GM19463 (cell line): ENCODE results near the gene ITPR2.
A peak's percentile ranks its signal among the peaks of the same experiment; 100 is the strongest.

Experiments
- ATAC-seq: cut with Tn5 transposase; IDR thresholded peaks from one replicate; pipeline ENCODE4 v1.9.1; 2021; ENCODE audit warnings: mild to moderate bottlenecking, moderate library complexity; ENCODE audit not compliant: unreplicated experiment

The ITPR2 gene

DNA sequence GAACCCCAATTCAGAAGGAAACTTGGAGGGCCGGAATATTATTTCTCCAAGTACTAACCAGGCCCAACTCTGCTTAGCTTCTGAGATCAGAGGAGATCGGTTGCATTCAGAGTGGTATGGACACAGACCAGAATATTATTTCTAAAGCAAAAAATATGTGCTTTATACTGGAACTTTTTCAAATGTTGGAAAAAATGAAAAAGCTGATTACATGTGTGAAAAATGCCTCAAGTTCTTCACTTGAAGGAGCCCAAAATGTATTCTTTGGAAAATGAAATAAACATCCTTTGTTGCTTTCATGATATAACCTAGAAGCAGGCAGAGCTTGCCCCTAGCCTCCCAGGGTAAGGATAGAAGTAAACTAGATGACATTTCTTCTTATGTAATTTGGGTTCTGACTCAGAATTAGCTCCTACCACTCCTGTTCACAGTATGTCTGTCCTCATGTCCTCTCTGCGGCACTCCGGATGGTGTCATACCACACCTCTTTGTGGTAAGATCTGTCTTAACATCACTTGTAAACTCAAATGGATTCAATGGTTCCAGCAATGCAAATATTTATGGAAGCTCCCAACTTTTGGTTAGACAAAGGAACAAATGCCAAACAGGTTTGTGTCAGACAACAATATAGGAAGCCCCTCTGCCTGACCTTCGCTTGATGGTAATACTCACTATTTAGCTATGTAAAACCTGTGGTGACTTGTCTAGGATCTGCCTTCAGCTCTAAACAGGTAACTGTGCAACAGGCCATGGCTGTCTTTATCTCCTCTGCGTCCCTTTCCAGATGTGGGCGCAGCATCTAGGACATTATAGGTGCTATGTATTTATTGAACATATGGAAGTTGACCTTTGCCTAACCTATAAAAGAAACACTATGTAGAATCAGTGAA lies 459.1 kb downstream of the ITPR2 start:
- ATAC-seq: no peak

DNA sequence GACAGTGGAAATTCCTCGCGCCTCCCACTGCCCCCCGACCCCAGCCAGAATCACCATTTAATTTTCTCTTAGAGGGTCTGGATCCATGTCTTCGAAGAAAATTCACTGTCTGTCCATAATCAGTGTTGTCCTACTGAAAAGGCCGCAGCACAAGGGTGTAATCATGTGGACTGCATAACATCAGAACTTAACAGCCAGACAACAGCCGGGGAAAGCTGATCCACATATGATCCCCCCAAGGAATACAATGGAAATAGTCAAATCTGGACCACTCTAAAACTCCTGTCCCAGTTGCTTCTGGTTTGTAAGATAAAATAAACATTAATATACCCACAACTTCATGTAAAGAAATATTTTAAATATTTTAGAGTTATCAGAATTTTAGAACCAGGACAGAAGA lies 460.1 kb downstream of the ITPR2 start:
- no peak for ATAC-seq

DNA sequence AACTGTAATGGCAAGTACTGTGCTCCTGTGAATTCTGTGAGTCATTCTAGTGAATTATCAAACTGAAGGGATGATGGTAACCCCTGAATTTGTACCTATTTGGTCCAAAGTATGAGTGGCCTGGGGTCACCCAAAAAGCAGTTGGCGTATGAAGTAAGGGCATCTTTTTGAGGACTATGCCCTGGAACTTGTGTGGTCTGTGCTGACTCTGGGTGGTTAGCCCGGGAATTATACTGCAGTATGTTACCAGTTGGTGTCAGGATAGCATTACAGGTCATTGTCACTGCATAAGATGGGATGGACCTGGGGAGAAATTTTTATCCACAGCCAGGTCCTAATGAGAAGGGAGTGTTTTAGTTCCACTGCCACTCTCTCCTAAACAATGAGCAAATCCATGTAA lies 462.9 kb downstream of the ITPR2 start:
- no peak for ATAC-seq

DNA sequence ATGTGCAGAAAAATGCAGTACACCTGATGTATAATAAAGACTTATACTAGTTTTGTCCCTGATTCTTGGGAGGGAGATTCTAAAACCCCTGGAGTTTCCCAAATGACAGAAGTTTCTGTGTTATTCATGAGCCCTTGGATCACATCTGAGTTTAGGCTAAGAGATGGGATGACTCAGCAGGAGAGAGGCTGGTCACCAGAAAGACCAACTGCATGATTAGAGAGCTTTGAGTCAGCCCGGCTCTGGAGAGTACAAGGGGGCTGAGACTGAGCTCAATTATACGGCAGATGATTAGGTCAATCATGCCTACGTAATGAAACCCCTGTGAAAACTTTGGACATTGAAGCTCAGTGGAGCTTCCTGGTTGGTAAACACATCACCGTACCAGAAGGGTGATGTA lies 463.4 kb downstream of the ITPR2 start:
- no peak for ATAC-seq

DNA sequence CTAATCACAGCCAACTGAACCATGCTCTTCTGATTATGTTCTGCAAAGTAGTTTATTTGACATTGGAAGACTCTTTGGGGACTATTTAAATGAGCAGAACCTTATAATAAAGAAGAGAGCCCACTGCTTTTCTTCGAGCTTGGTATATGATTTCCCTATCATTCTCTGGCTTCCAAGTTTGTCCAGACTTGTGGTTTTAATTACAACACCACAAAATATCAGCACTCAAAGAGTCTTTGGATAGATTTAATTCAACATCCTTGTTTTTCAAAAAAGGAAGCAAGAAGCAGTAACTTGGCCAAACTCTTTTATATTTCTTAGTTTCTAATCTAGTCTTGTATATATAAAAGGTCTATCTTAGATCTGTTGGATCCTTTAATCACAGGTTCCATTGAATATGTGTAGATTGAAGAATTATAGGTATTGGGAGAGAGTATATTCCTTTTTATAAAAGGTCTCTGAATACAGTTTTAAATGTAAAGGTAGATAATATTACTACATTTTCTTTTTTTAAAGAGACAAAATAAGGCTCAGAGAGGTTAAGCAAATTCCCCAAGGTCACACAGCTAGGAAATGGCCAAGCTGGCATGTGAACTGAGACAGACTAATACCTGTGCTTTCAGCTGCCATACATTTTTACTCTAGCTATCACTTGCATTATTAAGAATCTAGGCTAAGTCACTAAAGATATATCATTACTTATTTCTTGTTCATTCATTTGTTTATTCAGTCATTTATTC lies 464.8 kb downstream of the ITPR2 start:
- ATAC-seq: no peak

DNA sequence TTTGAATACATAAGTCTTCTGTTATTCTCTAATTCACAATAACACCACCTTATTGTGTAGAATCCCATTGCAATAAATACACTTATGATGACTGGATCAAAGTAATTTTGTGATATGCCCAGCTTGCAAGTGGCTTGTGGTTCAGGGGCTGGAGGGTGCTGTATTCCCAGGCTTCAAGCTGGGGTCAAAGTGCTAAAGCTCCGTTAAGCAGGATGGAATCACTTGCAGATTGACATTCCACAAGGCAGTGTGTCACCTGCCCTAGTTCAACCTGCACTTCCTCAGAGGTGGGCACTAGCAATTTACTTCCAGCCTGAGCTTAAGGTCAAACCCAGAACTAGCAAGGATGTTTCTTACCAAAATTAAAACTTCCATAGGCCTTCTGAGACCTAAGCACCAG lies 471.0 kb downstream of the ITPR2 start:
- ATAC-seq: no peak

DNA sequence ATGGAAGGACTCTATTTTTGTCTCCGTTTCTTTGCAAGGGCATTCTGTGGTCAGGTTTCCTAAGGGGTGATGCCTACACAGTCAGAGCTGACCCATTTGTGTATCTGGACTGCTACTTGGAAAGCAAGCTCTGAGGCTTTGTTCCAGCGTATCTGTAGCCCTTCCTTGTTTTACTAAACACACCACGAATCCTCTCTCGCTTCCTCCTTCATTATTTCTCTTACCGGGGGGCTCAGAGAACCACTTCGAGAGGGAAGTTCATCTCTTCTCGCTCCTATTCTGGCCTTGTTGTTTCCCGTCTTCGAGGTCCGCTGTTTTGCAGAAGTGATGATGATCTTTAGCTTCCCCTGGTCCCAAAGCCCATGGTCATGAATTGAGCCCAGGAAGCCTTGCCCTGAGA lies 472.9 kb downstream of the ITPR2 start:
- no peak for ATAC-seq

DNA sequence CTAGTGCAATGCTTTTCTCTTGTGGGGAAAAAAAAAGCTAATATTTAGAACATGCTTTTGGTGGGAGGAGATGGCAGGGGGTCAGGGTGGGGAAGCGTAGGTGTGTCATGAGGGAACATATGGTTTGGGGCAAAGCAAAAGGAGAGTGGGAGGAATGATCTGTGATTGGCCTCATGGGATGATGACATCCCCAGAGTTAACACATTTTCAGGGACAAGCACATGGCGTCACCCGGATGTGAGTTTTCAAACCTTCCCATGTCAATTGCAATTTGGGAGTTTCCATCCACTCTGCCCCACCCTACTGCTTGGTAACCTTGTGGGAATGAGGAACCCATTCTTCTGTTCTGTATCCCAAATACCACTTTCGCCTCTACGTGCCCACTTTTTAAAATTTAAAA lies 473.4 kb downstream of the ITPR2 start:
- ATAC-seq: no peak

DNA sequence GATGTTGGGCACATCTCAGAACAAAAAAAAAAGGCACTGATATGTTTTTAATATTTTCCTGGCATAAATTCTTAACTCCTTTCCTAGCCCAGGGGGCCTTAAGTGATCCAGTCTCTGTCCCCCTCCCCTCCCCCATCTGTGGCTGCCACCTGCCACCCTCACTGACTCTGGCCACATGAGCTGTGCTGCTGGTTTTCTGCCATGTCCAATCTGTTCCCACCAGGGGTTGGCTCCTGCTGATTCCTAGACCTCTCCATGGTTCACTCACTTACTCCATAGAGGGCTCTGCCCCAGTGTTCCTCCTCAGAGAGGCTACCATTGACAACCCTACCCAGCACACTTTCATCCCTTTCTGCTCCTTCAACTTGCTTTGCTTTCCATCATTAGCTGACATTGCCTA lies 474.3 kb downstream of the ITPR2 start:
- ATAC-seq: no peak

DNA sequence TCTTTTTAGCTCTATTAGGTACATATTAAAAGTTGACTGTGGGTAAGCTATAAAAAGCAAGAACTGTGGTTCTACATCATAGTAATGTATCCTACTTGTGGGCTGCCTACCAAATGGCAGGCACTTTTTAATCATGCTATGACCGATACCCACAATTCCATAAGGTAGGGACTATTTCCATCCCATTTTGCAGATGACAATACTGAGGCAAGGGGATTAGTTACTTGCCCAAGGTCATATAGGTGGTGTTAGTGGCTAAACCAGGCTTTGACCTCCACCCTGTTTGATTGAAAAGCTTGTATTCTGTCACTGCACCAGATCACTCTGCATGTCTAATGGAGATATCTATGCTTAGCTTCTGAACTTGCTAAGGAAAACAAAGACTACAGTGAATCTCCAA lies 485.7 kb downstream of the ITPR2 start:
- ATAC-seq: no peak

DNA sequence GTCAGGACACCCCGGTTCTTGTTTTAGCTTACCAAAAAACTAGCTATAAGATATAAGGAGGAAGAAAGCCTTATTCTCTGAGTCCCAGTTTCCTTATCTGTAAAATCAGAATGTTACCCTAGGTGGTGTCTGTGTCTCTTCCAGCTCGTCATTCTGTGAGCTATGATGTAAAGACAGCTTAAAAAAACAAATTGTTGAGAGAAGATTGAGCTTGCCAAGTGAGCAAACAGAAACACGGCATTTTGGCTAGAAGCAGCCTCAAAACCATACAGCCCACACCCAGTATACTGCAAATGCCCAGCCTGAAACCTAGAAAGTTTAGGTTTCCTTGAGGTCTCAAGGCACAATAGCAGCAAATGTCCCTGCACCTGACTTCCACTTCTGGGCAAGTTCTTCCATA lies 486.3 kb downstream of the ITPR2 start:
- no peak for ATAC-seq

DNA sequence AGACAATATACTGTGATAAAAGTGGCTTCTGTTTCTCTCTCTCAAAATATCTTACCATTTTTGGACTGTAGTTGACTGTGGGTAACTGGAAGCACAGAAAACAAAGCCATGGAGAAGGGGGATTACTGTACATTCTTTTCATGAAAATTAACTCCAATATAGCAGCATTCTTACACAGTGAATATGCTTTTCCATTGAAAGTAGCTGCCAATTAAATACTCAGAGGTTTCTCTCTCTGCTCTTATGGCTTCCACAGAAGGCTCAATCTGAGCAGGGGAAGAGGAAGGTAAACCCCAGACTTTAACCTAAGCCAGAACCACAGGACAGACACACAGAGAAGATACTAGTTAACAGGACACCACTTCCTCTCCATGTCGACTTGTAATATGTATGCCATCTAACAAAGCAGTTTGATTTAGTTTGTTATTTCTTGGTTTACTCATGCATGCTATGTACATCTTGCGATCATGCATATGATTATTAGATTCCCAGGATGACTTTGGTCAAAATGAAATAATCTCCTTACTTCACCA lies 487.5 kb downstream of the ITPR2 start:
- no peak for ATAC-seq

DNA sequence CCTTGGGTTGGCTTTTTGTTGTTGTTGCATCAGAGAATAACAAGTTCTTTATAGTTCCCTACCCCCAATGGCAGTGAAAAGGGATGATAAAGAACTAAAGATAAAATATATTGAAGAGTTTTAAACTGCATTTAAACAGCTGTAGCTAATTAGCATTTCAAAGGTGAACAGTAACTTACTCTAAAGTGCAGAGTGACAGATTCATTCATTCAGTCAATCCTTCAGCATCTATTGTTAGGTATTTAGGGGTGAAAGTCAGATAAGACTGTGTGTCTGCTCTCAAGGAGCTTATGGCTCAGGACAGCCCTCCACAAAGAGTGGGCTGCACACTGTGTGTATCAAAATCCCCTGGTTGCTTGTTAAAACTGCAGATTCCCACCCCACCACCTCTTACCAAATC lies 491.5 kb downstream of the ITPR2 start:
- no peak for ATAC-seq

DNA sequence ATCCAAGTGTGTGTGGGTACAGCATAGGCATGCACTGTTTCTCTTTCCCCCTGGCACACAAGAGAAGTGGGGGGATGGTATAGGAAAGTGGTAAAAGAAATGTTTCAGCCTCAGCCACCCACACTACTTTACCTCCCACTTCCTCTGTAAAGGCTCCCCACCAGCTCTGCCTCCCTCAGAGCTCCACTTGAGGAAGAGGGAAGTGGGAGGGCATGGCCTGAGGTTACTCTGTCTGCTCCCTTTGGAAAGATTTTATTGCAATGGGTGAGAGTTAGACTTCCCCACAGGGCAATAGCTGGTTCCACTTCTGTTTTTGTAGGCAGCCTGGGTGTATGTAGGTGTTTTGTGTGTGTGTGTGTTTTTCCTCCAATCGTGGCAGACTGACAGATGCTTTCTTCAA lies 492.3 kb downstream of the ITPR2 start:
- peak; percentile 75 for ATAC-seq

DNA sequence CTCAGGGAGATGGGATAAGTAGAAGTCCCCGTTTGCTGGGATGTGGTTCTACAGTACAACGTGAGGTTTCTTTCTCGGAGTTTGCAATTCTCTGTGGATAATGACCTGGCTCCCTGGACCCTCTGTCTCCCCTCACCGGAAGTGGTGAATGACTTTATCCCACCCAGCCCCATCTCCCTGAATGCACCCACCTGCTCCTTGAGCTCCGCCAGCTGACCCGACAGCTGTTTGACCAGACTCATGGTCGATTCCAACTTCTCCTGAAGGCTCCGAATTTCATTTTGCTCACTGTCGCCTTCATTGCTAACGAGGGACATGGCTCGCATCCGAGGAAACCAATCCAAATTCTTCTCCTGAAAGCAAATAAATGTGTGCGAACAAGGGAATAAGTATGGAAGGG lies 493.0 kb downstream of the ITPR2 start:
- no peak for ATAC-seq

DNA sequence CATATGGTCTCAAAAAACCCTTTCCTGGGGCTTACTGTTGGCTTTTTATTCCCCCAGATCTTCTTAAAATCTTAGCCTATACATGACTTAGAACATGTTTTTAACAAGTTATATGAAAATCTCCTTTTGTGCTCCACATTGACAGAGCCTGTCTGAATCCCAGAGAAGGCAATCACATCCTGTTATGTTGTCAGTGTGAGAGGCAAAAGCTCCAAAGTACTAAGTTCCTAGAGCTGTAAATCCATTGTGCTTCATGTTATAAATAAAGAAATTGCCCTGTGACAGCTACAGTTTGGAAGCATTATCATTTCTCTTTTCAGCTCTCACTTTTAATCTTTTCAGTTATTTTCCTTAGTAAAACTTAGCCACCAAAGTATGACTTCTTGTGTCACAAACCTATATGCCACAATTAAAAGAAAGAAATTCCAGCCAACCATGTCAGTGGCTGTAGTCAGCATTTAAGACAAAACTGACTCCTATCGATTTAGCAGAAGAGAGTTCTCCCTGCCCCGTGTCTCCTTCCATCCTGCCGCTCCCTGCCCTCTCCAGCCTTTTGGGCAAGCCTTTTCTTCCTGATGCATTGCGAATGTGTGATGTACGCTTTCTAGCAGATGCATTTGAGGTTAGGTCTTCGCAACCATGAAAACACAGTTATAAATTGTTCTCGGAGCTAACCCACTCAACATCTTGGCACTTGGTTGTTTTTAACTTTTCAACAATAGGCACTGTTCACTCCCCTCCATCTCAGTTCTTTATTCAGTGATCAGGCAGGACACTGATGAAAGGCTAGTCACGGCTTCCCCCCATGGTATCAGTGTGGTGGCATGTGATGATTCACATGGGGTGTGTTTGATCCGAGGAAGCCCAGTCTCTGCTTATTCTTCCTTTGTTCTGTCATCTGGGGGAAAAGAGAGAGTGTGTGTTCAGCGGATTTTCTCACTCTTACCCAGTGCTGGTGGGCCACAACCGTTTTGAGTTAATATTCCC lies 494.1 kb downstream of the ITPR2 start:
- ATAC-seq: no peak

DNA sequence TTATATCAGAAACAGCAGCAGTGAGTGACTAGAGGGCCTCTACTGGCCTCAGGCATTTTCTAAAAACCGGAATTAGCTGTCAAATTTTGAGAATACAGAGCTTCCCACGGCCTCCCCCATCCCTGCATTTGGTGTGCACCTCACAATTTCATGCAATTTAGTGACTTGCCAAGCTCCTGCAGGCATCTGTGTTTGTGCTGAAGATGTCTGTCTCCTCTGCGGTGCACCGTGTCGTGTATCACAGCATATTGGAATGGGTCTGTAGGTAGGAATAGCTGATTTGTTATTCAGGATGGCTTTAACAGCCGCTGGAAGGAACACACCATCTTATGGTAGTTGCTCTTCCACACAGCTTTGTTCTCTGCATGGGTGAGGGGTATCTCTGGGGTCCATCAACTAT lies 497.3 kb downstream of the ITPR2 start:
- ATAC-seq: no peak

DNA sequence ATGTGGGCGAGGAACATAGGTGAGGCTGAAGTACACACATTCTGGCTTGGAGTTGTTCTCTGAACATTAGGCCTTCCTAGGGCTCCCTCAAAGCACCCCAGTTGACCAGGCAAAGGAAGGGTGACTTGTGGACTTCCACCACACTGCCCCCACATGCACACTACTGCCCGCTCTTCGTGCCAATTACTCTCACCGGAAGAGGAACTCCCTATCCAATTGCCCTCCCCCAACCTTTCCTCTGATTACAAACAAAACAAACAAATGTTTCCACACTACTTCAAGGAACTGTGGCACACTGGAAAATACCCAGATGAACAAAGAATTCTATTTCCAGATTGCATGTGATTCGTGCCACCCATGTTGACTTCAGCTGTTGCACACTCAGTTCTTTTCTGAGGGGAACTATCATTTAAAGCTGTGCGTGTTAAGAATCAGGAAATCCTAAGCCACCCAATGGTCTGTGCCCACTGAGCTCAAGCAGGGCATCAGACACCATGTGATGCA lies 498.3 kb downstream of the ITPR2 start:
- ATAC-seq: no peak

DNA sequence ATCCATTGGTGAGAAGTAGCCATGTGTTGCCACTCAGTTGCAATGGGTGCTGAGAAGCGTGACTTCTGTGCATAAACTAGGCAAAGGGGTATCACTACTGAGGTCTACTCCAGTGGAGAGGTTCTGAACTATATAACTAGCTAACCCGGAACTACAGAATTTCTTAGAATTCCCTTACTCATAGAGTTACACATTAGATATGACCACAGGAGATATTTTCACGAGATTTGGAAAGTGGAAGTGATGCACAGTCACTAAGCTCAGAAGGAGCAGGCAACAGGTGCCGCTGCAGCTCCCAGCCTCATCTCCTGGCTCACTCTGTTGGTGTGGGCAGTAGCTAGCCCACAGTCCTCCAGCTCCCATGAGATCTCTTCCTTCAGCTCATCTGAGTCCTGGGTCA lies 501.0 kb downstream of the ITPR2 start:
- ATAC-seq: no peak

DNA sequence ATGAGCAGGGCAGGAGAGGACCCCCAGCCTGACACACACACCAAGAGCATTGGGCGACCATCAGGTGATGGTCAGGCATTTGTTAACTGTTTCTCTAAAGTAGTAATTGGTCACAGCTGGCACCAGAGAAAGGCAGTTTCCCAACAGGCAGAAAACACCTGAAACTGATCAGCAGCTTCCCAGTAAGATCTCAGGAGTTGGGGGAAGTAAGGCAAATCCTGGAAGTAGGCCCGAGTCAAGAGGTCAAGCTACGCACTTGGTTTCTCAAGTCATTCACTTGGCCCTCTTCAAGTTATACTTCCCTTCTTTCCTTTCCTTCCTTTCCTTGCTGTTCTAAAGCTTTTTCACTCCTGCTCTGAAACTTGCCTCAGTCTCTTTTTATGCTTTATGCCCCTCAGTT lies 501.9 kb downstream of the ITPR2 start:
- ATAC-seq: no peak
